ENCODE data around the gene SPRED2.

Gene SPRED2

DNA sequence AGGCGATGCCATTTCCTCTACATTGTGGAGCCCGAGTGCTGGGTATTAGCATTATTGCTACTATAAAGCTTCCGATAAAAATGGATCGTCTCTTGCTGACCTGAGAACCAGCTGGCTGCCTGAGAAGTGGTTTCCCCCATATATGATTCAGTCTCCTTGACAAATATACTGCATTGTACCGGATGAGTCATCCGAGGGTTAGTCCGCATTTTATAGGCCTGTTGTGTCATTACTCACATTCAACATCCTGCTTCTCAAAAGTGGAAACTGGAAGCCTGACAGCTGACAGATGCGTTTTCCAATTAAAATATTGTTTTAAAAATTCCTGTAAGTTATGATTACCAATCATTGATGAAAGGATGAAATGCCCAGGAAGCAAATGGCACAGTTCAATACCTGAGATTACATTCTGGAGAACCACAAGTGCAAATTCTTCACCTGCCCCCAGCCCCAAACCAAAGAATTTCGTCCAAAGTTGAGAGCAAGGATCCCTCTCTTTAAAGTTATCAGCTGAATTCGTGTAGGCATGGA, 65.7 kb downstream of the SPRED2 start:
- DNase-seq (ENCODE audit: low read depth, low spot score), result peak; percentile 87

DNA sequence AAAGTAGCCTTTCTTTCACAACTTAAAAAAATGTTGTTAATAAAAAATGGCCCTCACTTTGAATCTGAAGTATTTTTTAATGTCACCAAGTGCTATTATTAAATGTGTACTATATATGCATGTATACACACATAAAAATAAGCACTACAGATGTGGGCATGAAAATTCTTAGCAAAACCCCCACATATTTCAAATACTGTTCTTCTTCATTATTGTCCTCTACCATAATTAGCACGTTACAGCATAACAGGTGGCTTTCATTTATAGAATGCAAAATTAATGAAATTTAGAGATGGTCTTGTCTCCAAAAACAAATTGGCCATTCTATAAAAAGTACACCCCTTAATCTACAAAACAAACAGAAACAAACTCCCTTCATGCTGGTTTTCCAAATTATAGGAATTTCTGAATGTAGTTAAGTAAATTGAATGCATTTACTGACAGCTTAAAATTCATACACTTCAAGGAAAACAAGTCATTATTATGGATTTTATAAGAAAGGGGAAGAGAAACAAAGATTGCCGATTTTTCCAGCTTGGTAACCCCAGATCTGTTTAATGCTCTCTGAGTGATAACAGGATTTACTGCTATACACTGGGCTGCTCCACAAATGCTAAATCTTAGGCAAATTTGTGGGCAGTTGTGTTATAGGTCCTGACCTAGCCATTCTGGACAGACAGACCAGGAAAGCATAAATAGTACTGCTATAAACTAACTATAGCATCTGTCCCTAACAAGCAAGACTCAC, 67.2 kb downstream of the SPRED2 start:
- no peak for DNase-seq (ENCODE audit: low read depth, low spot score)

DNA sequence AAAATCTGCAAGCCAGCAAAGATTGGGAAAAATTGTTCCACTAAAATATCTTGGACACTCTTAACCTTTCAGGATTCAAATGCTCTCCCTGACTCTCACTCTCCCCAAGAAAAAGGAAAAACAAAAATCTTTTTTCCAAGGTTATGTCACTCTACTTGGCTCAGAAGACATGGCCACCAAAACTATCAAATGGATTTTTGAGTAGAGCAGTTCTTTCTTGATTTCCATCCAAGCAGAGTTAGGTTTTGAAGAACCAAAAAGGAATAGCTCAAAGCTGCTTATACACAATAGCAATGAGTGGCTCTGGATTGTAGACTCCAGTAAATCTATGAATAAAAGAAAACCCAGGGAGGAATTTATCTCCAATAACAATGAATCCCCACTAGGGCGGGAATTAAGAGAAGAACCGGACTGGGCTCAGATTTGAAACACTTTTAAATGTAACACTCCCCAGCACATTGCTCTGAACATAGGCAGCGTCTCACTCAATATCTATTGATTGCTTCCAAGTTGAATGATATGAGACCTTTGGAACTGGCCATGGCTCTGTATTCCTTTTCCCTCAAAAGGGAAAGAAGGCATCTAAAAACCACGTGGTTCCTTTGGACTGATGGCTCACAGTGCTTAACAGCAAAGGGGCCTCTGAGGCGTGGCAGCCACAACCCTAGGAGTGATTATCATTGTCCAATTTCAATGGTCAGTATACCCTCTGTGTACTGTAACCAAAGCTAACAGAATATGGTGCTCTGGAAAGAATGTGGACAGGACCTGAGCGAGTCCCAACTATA, 68.3 kb downstream of the SPRED2 start:
- DNase-seq (ENCODE audit: low read depth, low spot score), result no peak

DNA sequence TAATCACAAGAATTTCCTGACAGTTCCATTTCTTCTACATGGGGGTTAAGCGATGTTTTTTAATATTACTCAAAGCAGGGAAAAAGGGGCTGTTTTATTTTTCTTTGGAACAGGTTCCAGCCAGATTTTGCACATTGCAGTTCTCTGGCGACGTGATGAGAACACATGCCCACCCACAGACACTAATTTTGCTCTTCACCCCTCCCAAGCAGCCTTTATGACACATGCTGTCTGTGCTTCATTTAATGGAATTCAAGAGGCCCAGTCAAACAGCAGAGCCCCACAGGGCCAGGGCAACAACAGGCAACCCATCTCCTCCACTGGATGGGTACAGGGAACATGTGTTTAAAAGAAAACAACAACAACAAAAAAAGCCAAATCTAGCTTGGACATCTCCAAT, 70.8 kb downstream of the SPRED2 start:
- no peak for DNase-seq (ENCODE audit: low read depth, low spot score)

DNA sequence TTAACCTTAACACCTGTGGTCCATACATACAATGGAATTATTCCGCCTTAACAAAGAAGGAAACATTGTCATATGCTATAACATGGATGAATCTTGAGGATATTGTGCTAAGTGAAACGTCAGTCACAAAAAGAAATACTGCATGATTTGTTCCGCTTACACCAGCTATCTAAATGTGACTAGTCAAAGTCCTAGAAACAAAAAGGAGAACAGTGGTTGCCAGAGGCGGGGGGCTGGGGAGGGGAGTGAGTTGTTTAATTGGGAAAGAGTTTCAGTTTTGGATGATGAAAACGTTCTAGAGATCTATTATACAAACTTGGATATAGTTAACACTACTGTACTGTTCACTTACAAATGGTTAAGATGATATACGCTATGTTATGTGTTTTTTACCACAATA, 72.0 kb downstream of the SPRED2 start:
- no peak for DNase-seq (ENCODE audit: low read depth, low spot score)

DNA sequence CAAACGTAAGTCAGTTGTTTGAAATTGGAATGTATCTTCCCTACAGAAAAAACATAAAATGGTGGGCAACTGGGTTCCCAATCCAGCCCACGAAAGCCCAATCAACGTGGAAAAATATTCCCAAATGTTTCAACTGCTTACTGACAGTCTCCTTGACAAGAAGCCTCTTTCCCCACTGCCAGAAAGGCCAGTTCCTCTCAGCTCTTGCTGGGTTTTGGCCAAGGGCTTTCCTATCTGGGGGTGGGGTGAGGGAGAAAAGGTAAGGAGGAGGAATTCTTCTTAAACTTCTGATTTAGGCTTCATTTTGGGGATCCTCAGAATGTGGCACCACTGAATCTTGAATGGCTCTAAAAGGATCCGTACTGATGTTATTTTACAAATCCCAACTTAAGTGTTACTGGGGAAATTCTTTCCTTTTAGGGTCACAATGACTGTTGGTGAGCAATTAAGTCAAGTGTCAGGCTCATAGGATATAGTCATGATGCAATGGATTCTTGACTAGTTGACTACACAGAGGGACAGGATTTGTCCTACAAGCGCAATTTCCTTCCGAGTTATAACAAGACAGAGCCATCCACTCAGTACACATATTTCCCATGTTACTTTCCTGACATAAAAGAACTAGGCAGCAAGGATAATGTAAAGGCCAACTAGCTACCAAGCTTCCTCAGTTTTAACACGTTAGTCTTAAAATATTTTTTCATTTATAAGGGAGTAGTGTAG, 73.6 kb downstream of the SPRED2 start:
- no peak for DNase-seq (ENCODE audit: low read depth, low spot score)

DNA sequence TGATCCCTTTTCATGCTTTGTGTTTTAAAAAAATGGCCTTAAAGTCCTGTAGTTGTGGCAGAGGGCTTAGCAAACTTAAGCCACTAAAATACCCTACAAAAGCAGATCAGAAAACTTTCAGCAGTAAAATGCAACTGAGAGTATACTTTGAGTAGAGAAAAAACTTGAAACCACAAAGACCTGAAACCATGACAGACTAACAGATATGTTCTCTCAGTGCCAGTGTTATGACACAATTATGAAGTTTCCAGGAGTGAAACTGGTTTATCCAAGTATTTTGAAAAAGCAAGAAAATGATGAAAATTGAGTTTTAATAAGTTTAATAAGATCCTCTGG, 74.5 kb downstream of the SPRED2 start:
- no peak for DNase-seq (ENCODE audit: low read depth, low spot score)

DNA sequence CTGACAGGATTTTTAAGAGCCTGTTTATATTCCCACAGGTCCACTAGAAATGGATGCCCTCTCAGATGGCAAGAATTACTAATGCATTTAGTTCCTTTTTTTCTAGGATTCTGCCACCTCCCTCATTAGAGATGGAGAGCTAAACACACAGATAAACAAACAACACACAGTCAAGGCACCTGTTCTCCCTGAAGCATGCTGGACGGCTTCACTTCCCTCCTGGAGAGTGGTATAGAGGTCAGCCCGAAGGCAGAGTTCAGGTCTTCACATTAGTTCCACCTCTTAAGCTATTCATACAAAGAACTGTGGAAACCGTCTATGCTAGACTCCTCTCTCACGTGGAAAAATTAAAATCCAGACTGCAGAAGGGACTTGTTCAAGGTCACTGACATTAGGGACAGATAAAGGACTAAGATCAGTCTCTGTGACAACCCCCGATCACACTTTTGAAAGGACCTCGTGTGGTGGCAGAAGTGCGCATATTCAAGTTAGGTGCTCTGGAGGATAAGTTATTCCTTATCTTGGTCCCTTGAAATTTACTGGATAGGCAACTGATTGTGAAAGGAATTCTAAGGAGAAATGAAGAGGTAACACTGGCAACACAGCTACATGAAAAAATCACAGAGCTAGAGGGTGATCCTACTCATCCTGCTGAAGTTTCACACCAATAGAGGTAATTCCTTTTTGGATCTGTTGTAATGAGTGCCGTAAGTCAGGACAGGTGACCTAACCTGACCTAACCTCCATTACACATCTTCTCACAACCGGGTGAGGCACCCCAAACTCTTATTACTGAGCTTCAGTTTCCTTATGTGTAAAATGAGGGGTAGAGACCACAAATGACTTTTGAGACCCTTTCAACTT, 75.1 kb downstream of the SPRED2 start:
- DNase-seq (ENCODE audit: low read depth, low spot score), result no peak

DNA sequence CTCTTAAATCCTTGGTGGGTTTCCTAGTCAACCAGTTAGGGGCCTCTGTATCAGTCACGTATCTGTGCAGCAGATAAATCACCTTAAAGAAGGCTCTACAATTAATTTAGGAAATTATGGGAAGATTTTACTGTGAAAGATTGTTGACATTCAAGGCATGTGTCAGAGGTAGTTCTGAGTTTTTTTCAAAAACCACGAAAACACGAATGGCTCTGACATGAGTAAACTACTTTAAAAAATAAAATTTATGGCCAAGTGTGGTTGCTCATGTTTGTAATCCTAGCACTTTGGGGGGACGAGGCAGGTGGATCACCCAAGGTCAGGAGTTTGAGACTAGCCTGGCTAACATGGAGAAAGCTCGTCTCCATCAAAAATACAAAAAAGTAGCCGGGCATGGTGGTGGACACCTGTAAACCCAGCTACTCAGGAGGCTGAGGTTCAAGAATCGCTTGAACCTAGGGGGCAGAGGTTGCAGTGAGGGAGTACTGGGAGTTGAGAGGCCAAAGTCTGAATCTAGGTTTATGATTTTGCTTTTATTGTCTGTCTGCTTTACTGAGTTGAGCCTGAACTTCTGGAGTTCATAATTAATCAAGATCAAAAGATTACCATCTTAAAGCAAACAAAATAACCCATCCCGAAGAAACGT, 77.1 kb downstream of the SPRED2 start:
- DNase-seq (ENCODE audit: low read depth, low spot score), result no peak

DNA sequence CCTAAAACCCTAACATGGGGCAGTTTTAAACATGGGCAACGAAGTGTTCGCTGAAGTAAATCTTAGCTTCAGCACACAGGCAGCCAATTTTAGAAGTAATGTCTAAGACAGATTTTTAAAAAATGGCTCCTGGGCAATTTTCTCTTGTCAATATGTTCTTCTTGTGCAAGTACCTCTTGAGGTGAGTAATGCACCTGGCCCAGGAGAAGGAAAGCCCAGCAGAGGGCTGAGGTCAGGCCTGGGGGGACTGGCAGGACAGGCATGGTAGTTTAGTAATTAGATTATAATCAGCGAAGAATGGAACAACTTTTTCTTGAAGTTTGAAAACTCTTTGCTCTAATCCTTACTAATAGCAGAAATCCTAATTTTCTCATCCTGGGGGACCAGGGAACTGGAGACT, 77.6 kb downstream of the SPRED2 start:
- DNase-seq (ENCODE audit: low read depth, low spot score), result no peak

DNA sequence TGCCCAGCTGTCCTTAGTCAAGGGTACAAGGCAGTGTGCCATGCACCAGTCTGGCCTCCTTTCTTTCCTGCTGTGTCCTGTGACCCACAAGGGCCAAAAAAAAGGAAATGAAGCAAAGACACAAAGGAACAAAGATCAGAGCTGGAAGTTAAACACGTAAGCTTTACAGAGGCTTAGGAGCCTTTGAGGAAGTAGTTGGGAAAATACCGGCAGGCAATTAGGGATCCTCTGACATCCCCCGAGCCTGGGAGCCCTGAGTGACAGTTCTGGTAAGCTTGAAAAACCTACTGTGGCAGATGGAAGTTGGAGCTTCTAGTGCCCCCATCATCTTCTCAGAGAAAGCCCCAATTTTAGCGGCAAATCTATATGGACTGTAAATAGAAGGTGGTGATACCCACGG, 78.5 kb downstream of the SPRED2 start:
- no peak for DNase-seq (ENCODE audit: low read depth, low spot score)

DNA sequence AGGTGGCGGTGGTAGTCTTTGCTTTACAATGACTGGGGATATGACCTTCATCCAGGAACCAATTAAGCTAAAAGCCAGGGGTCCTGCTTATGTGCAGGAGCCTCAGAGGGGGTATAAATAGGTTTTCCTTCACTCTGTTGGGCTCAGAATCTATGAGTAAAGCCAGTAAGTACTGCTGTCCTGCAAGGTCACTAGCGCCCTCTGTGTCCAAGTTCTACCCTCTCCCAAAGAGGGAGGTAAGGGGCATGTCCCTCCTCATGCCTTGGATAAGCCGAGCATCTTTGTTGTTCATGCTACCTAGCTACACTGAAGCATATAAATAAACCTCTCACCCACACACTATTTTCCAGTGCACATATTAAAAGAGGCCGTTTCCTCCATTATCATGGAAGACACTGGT, 79.4 kb downstream of the SPRED2 start:
- no peak for DNase-seq (ENCODE audit: low read depth, low spot score)

DNA sequence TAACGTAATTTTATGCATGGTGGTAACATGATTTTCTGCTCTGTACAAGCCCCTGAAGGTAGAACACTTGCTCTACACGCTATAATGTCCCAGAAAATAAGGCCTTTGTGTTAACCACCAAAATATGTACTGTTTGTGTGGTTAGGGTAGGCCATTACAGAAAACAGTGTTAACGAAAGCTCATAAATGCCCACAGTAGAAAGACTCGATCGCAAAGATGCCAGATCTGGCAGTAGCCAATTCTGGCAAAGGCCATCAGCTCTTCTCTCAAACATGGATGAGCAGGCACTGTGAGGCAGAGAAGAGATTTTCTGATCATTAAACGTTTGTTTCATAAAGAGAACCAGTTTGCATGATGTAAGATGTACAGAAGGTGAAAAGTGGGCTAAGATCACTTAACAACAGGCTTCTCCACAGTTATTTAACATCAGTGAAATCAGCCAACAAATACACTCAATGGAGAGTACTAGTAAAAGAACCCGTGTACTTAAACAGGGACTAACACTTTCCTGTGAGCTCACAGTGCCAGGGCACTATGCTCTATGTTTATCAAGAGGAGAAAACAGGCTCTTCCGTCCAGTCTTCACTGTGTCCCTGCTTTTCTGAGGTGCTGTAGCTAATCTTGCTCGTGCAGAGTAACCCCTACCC, 80.3 kb downstream of the SPRED2 start:
- DNase-seq (ENCODE audit: low read depth, low spot score), result no peak

DNA sequence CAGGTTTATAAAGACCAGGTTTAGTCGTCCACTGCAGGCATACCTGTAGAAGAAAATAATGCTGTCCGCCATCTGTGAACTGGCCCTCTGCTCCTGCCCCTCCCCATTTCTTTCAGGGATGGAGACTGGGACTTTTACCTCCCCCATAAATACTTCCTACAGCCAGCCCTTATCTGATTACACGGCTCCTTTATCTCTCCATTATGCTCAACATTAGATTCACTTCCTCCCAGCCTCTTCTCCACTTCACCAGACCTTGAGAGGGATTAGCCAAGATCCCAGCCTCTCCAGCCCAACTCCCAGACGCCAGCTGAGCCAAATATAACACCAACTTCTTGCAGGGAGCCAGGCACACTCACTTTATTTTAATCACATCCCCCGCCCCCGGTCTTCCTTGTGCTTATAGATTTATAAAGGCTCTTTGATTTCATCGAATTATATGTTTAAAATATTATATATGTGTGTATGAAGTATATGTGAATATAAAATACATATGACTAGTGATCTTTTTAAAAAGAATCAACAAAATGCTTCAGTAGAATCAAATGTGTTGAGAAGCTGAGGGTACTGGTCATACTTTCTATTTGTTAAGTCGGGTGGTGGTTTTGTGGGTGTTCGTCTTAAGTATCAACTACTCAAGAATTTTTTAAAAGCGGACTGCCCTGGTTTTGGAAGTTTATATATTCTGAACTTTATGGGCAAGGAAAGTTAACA, 81.0 kb downstream of the SPRED2 start:
- no peak for DNase-seq (ENCODE audit: low read depth, low spot score)

DNA sequence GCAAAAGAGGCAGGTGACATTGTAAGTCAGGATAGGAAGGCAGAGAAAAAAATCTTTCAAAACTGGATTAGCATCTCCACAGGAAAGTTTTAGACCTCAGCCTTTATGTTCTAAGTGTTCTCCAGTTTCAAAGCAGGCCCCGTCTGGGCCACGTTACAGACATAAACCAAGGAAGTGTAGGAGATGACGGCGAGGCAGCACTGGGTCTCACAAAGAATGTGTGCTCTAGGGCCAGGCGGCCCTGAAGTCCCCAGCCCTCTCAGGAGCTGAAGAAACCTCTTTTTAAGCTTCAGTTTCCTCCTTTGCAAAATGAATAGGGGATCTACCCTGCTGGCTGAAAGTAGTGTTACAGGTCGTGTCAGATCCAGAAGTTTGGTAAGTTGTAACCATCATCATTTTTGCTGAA, 81.7 kb downstream of the SPRED2 start:
- no peak for DNase-seq (ENCODE audit: low read depth, low spot score)

DNA sequence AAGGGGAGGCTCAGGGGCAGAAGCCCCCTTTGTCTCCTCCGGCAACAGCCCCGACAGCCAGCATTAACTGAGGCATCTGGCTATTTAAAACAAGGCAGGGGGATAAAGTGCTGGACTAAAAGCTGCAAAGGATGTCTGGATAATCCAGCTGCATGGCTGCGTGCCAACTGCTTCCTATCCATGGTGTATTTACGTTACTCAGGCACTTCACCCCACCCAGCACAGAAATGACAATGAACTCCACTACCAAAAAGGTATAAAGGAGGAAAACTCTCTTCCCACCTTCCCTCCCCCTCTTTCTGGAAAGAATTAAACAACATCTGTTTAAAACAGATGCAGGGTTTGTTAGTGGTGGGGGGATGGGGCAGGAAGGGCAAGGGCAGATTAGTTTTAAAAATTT, 82.5 kb downstream of the SPRED2 start:
- DNase-seq (ENCODE audit: low read depth, low spot score), result peak; percentile 59

DNA sequence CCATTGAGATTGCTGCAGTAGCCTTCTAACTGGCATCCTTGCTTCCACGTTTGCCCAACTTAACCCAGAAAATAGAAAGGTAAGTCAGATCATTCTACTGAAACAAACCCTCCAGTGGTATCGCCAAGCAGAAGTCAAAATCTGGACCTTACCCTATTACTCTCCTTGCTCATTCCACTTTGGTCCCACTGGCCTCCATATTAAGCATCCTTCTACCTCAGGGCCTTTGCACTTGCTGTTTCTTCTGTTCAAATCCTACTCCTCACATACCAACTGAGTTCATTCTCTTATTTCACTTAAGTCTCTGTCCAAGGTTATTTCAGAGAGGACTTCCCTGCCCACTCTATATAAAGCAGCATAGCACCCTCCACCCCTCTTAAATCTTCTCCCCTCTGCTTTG, 84.5 kb downstream of the SPRED2 start:
- no peak for DNase-seq (ENCODE audit: low read depth, low spot score)

DNA sequence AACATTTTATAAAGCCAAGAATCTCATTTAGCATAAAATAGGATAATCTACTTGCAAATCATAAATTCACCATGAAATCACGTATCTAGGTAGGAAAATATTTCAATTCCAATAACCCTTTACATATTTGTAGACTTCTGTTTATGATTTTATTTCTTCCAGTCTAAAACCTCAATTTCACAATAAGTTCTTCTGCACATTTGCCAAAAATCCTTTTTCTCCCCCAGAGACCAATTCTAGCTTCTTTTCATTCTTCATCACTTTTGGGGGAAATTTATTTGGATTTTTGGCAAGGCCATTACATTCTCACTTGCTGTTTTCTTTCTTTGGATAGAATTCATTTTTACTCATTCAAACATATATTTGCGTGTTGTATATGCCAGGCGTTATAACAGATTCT, 86.8 kb downstream of the SPRED2 start:
- no peak for DNase-seq (ENCODE audit: low read depth, low spot score)

DNA sequence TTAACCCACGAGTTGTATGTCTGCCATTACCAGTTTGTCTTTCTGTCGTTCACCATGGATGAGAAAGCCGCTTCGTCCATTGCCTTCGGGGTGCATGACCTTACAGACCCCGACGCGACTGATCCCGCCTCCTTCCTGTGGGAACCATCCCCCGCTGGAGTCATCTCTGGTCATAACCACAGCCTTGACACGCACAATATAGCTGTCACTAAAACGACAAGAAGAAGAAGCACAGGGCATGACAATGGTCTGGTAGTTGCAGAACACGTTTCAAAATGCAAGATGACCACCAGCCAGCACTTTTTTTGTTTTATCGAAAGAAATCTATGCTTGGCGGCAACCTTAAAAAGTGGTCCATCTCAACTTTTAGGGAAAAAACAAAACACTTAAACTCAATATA, 87.7 kb downstream of the SPRED2 start:
- no peak for DNase-seq (ENCODE audit: low read depth, low spot score)

DNA sequence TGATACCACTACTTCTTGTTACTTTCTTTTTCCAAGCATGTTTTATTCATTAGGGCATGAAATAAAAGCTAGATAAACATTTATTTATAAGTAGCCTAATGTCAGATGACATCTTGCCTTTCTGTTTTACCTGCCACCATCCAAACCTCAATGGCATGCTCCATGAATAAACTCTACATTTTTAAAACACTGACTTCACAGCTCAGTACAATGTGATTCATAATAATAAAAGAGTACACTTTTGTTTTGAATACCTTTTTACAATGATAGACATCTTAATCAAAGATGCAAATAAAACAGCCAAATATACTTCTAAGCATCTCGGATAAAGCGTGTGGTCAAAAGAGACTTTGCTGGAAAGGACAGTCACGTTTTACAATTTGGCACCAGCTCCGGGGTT, 88.2 kb downstream of the SPRED2 start:
- DNase-seq (ENCODE audit: low read depth, low spot score), result no peak

Measured in brain pericyte (primary cell).